Brain pericyte (primary cell): ENCODE results near the gene MYOM3.

ENCODE experiments used
- DNase-seq: peaks from one replicate; pipeline ENCODE4 v3.0.0-alpha.2; 2012; ENCODE audit warnings: low read depth, low spot score

The MYOM3 gene

GRCh38 chr1:24138476-24139221 is 26.7 kb upstream of the MYOM3 start:
- no peak for DNase-seq

- no peak for DNase-seq
Observed at GRCh38 chr1:24136956-24137539, 25.1 kb upstream of the MYOM3 start.

- no peak for DNase-seq
Observed at GRCh38 chr1:24134376-24134775, 22.4 kb upstream of the MYOM3 start.

- DNase-seq: no peak
Observed at GRCh38 chr1:24133819-24134218, 21.9 kb upstream of the MYOM3 start.

- DNase-seq: no peak
Observed at GRCh38 chr1:24130385-24130784, 18.4 kb upstream of the MYOM3 start.

- no peak for DNase-seq
Observed at GRCh38 chr1:24127801-24128363, 15.9 kb upstream of the MYOM3 start.

- DNase-seq: no peak
Observed at GRCh38 chr1:24127134-24127800, 15.3 kb upstream of the MYOM3 start.

- no peak for DNase-seq
Observed at GRCh38 chr1:24126672-24127023, 14.7 kb upstream of the MYOM3 start.

- DNase-seq: no peak
Observed at GRCh38 chr1:24126018-24126671, 14.2 kb upstream of the MYOM3 start.

- no peak for DNase-seq
Observed at GRCh38 chr1:24125456-24125855, 13.5 kb upstream of the MYOM3 start.

- DNase-seq: no peak
Observed at GRCh38 chr1:24124980-24125379, 13.0 kb upstream of the MYOM3 start.

GRCh38 chr1:24123611-24124010 is 11.7 kb upstream of the MYOM3 start:
- DNase-seq: no peak

GRCh38 chr1:24122776-24123175 is 10.8 kb upstream of the MYOM3 start:
- no peak for DNase-seq

GRCh38 chr1:24121406-24121805 is 9.5 kb upstream of the MYOM3 start:
- DNase-seq: no peak

- no peak for DNase-seq
Observed at GRCh38 chr1:24120965-24121364, 9.0 kb upstream of the MYOM3 start.

GRCh38 chr1:24119859-24120756 is 8.2 kb upstream of the MYOM3 start:
- no peak for DNase-seq

- no peak for DNase-seq
Observed at GRCh38 chr1:24119489-24119858, 7.5 kb upstream of the MYOM3 start.

GRCh38 chr1:24118410-24119242 is 6.7 kb upstream of the MYOM3 start:
- DNase-seq: no peak

- no peak for DNase-seq
Observed at GRCh38 chr1:24117722-24118409, 5.9 kb upstream of the MYOM3 start.

- DNase-seq: no peak
Observed at GRCh38 chr1:24117132-24117531, 5.2 kb upstream of the MYOM3 start.
